Measurements from ENCODE around the gene CYP21A2.
"Not testable (repeated sequence)": the region's sequence is repeated elsewhere in the genome, so short reads cannot be mapped to it uniquely, and the experiment has no call there.

- TF ChIP-seq CTCF (conservative IDR thresholded peaks at IDR 0.05); EZH2 (IDR thresholded peaks at IDR 0.05; ENCODE audit: low read depth): not testable (repeated sequence)
Observed at GRCh38 chr6:32009537-32009936, 28.7 kb upstream of the CYP21A2 start.

Data from PC-9 (cell line).